GM21390 (cell line): Measurements from ENCODE around the gene EGLN2.
"Not testable (repeated sequence)": the region's sequence is repeated elsewhere in the genome, so short reads cannot be mapped to it uniquely, and the experiment has no call there.

Experiments used
- ATAC-seq: cut with Tn5 transposase; IDR thresholded peaks from one replicate; pipeline ENCODE4 v1.9.1; 2021; ENCODE audit not compliant: unreplicated experiment

The EGLN2 gene

DNA sequence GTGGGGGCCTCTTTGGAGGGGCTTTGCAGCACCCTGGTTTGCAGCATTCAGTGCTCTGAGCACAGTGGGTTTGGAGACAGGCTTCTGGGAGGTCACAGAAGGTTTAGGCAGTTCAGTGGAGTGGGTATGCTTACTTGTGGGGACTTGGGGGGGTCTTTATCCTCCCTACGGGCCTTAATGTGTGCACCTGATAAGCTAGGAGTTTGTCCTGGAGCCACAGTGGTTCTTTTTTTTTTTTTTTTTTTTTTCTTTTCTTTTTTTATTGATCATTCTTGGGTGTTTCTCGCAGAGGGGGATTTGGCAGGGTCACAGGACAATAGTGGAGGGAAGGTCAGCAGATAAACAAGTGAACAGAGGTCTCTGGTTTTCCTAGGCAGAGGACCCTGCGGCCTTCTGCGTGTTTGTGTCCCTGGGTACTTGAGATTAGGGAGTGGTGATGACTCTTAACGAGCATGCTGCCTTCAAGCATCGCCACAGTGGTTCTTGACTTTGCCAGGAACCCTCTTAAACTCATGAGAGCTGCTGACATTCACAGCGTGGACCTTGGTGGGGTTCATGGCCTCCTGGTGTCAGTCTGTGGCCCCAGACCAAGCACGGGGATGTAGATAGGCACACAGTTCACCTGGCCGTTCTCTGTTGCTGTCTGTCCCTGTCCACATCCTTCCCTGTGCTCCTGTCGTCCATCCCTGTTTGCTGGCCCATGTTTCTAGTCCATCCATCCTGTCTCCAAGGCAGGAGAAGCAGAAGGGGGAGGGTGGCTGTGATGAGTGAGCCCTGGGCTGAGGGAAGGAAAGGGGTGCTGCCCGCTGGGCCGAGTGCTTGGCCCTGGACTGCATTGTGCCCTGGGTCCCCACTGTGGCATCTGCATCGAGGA is 2.7 kb downstream of the EGLN2 start:
- ATAC-seq = no peak

- ATAC-seq = no peak
Measured at GRCh38 chr19:40802300-40803169, 3.5 kb downstream of the EGLN2 start.

GRCh38 chr19:40803170-40803856 is 4.3 kb downstream of the EGLN2 start:
- ATAC-seq = no peak

DNA sequence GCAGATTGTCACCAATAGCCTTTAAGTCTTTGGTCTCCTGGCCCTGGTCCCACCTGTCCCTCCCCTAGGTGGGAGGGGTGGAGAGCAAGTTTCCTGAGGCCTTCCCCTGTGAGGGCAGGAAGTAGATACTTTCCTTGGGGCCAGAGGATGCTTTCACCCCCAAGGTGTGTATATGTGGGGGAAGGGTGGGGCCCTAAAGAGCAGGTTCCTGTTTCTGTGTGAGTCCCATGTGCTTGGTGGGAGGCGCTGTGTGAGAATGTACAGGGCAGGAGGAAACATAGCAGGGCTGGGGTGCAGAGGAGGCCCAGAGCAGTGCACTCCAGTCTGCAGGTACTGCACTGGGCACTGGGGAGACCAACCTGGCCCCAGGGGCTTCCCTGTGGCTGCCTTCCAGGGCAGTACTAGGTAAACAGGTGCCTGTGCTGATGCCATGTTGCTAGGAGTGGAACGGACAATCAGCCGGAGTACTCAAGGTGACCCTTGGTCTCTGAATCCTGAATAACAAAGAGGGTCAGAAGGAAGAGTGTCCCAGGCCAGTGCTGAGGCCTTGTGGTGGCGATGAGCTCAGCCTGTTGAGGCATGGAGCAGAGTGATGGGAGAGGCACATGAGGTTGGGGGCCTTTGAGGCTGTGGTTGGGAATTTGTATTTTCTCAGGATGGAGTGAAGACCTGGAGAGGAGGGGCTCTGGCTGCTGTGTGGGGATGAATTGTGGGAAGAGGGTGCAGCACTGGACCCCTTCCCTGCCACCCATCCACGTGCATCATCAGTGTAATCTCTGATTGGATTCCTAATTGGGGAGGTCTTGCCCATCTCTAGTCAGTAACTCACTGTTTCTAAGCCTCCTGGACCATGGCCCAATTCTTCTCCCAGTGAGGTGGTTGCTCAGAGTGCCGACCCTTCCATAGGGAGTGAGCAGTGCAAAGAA is 5.1 kb downstream of the EGLN2 start:
- no peak for ATAC-seq

DNA sequence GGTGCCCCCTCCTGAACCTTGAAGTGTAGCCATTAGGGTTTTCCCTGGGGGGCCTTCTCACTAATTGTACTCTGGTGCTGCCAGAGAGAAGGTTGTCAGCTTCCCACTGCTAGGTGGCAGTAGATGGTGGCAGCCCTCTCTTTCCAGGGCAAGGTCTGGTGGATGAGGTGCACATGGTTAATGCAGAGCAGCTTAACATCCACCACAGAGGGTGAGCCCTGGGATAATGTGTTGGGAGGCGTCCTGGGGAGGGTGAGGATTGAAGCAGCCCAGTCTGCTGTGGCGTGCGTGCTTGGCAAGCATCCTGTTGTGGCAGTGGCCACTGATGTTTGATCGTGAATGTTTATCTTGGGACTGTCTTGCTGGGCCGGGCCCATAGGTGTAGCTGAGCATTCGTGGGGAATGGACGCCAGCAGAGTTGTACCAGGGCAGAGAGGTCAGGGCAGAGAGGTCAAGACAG is 5.8 kb downstream of the EGLN2 start:
- no peak for ATAC-seq

GRCh38 chr19:40805258-40805868 is 6.4 kb downstream of the EGLN2 start:
- no peak for ATAC-seq

- no peak for ATAC-seq
Measured at GRCh38 chr19:40806423-40807146, 7.6 kb downstream of the EGLN2 start.

GRCh38 chr19:40807147-40808020 is 8.4 kb downstream of the EGLN2 start:
- no peak for ATAC-seq

DNA sequence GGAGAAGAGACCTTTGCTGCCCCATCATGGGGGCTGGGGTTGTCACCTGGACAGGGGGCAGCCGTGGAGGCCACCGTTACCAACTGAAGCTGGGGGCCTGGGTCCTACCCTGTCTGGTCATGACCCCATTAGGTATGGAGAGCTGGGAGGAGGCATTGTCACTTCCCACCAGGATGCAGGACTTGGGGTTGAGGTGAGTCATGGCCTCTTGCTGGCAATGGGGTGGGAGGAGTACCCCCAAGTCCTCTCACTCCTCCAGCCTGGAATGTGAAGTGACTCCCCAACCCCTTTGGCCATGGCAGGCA is 9.0 kb downstream of the EGLN2 start:
- ATAC-seq = no peak

DNA sequence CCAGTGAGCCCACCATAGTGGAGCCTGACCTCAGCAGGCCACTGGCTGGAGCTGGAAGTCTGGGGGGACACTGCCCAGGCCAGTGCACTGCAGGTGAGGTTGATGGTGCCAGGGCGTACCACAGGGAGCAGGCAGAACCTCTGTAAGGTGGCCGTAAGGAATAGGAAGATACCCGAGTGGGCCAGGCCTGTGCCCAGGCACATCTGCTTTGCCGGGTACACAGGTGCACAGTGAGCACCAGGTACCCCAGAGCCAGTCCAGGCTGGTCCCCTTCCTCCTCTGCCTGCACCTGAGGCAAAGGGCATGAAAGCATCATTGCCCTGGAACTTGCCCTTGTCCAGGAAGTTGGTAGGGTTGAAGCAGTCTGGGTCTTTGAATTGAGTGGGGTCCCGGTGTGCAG is 9.5 kb downstream of the EGLN2 start:
- ATAC-seq = no peak

DNA sequence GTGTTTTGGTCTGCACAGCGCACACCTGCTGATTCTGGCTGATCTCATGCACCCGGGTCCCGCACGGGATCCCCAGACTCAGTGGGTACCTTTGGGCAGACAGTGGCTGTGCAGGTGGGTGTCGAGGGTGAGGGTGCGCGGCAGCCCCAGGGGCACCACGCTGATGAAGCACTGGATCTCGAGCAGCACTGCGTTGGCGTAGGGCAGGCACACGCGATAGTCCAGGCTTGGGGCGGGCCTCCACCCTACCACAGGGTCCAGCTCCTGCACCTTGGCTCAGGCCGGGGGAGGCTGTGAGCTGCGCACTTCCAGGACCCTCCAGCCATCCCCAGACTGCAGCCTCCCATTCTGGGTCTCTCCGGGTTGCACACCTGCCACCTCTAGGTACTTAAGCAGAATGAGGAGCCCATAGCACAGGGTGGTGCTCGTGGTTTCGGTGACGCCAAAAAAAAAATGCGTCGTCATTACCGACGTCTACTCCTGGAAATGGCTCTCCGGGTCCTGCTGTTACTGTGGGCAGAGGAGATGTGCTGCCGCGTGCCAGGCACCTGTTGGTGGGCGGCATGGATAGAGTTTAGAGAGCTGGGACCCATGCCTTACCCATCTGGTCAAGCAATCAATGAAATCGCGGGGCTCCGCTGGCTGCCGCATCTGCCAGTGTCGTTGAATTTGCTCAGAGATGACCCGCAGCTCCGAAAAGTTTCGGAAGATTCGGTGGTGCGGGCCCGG is 10.5 kb downstream of the EGLN2 start:
- no peak for ATAC-seq

DNA sequence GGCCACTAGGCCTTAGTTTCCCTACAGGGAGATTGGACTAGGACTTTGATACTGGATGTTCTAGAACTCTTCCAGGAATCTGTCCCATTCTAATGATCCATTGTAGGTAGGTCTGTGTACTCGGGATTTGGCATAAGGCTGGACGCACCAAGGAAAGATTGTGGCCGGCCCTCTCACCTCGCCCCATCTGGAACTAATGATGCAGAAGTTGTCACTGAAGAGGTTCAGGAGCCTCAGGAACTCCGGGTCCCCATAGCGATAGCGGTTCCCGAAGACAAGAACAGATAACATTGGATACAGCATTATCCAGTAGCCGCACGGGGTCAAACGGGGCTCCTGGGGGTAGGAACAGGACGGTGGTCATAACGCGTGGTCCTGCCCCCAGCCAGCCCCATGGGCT is 11.2 kb downstream of the EGLN2 start:
- no peak for ATAC-seq

- peak; percentile 54 for ATAC-seq
Measured at GRCh38 chr19:40810649-40811408, 11.8 kb downstream of the EGLN2 start.

- ATAC-seq = no peak
Measured at GRCh38 chr19:40811478-40812341, 12.7 kb downstream of the EGLN2 start.

GRCh38 chr19:40812571-40812970 is 13.6 kb downstream of the EGLN2 start:
- not testable (repeated sequence) for ATAC-seq

DNA sequence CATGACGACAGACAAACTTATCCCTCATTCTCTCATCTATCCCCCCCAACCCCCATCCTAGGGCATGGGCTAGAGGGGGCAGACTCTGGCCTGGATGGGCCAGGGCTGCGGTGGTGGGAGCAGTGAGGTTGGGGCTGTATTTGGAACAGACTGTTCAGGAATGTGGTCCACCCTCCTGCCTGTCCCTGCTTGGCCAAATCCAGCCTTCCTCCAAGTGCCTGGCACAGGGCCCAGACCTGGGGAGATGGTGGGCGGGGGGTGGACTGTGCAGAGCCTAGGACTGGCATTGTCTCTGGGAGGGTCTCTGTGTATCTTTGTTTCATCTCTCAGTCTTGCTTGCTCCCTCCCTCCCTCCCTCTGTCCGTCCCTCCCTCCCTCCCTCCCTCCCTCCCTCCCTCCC is 14.2 kb downstream of the EGLN2 start:
- ATAC-seq = no peak
